ENCODE measurements around the gene ATXN2L. TPM values are rescaled to one million over a fixed set of nuclear protein-coding genes. Genes with fewer than 3 reads are reported as not detected.

Gene ATXN2L
- total and polyA plus RNA-seq, 2 of the 13 experiments (the other 11 are each of a cell fraction or from before 2014, with no cell fraction given), result 40.8 to 55.1 TPM

DNA sequence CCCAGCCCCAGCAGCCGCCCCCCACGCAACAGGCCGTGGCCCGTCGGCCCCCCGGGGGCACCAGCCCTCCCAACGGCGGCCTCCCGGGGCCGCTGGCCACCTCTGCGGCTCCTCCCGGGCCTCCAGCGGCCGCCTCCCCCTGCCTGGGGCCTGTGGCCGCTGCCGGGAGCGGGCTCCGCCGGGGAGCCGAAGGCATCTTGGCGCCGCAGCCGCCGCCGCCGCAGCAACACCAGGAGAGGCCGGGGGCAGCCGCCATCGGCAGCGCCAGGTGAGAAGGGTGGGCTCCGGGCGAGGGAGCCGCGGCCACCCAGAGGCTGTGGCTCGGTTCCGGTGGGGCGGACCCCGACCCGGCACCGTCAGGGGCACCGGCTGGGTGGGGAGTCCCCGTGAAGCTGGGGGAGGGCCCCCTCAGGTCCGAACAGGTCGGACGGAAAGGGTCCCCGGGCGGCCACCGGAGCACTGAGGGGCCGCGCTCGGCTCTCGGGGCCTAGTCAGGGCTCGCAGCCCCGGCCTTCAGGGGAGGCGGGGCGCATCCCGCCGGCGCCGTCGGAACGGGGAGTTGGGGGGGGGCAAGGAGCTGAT lies 583 bp downstream of the ATXN2L start (continued):
- TF ChIP-seq, protein P1, sequence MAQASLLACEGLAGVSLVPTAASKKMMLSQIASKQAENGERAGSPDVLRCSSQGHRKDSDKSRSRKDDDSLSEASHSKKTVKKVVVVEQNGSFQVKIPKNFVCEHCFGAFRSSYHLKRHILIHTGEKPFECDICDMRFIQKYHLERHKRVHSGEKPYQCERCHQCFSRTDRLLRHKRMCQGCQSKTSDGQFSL (CRISPR knock-in tag; IDR thresholded peaks at IDR 0.05), result no peak
- TF ChIP-seq ZNF878 (CRISPR knock-in tag; IDR thresholded peaks at IDR 0.05) (no peak), ZC3H13 (CRISPR knock-in tag; IDR thresholded peaks at IDR 0.05) (peak; percentile 66; the same call in 1 of the 2 replicates), AKAP8 (CRISPR knock-in tag; IDR thresholded peaks at IDR 0.05) (no peak), GATA4 (IDR thresholded peaks at IDR 0.05; ENCODE audit: borderline replicate concordance, low read depth) (no peak), EZH2 (conservative IDR thresholded peaks at IDR 0.05; ENCODE audit: low read depth, low read length) (no peak), ZNF143 (CRISPR knock-in tag; IDR thresholded peaks at IDR 0.05) (no peak), ZSCAN29 (CRISPR knock-in tag; conservative IDR thresholded peaks at IDR 0.05) (no peak), ZNF891 (CRISPR knock-in tag; IDR thresholded peaks at IDR 0.05) (peak; percentile 4; the same call in 1 of the 2 replicates), ZBTB20 (CRISPR knock-in tag; IDR thresholded peaks at IDR 0.05; ENCODE audit: borderline replicate concordance, low read depth) (no peak), IRX3 (CRISPR knock-in tag; IDR thresholded peaks at IDR 0.05; ENCODE audit: borderline replicate concordance, low read depth) (peak; percentile 76; the same call in 1 of the 2 replicates), SRY (CRISPR knock-in tag; IDR thresholded peaks at IDR 0.05) (peak; percentile 52; the same call in 1 of the 2 replicates), ERF (CRISPR knock-in tag; IDR thresholded peaks at IDR 0.05) (0 out of 2 replicates have a peak, but pooled peaks have one; percentile 5), EED (CRISPR knock-in tag; IDR thresholded peaks at IDR 0.05) (no peak), HDAC1 (CRISPR knock-in tag; IDR thresholded peaks at IDR 0.05) (peak; percentile 70), ZNF780A (CRISPR knock-in tag; IDR thresholded peaks at IDR 0.05) (no peak), WIZ (CRISPR knock-in tag; IDR thresholded peaks at IDR 0.05) (no peak; the same call in 1 of the 2 replicates), HOXA9 (CRISPR knock-in tag; IDR thresholded peaks at IDR 0.05; ENCODE audit: borderline replicate concordance) (peak; percentile 77; the same call in 1 of the 2 replicates), SRSF9 (IDR thresholded peaks at IDR 0.05; ENCODE audit: borderline replicate concordance, insufficient read depth, low read depth, low read length, poor library complexity, severe bottlenecking) (no peak), ZNF274 (CRISPR knock-in tag; IDR thresholded peaks at IDR 0.05) (no peak), HES4 (CRISPR knock-in tag; IDR thresholded peaks at IDR 0.05; ENCODE audit: borderline replicate concordance) (peak; percentile 92), ARNT2 (CRISPR knock-in tag; IDR thresholded peaks at IDR 0.05; ENCODE audit: low read depth) (peak; percentile 44; the same call in 1 of the 2 replicates), NFIC (IDR thresholded peaks at IDR 0.05; ENCODE audit: low read length) (no peak), ZNF329 (CRISPR knock-in tag; IDR thresholded peaks at IDR 0.05; ENCODE audit: low read depth) (no peak), FOXK2 (IDR thresholded peaks at IDR 0.05) (no peak), ZNF713 (CRISPR knock-in tag; IDR thresholded peaks at IDR 0.05) (no peak)
- TF ChIP-seq, protein P2, sequence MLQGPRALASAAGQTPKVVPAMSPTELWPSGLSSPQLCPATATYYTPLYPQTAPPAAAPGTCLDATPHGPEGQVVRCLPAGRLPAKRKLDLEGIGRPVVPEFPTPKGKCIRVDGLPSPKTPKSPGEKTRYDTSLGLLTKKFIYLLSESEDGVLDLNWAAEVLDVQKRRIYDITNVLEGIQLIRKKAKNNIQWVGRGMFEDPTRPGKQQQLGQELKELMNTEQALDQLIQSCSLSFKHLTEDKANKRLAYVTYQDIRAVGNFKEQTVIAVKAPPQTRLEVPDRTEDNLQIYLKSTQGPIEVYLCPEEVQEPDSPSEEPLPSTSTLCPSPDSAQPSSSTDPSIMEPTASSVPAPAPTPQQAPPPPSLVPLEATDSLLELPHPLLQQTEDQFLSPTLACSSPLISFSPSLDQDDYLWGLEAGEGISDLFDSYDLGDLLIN (CRISPR knock-in tag; IDR thresholded peaks at IDR 0.05; ENCODE audit: borderline replicate concordance), result no peak
- TF ChIP-seq, protein P3, sequence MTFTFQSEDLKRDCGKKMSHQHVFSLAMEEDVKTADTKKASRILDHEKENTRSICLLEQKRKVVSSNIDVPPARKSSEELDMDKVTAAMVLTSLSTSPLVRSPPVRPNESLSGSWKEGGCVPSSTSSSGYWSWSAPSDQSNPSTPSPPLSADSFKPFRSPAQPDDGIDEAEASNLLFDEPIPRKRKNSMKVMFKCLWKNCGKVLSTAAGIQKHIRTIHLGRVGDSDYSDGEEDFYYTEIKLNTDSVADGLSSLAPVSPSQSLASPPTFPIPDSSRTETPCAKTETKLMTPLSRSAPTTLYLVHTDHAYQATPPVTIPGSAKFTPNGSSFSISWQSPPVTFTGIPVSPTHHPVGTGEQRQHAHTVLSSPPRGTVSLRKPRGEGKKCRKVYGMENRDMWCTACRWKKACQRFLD (CRISPR knock-in tag; IDR thresholded peaks at IDR 0.05; ENCODE audit: borderline replicate concordance), result no peak
